HepG2 (cell line): ENCODE results near the gene GP9. TPM values are rescaled to one million over a fixed set of nuclear protein-coding genes. Genes with fewer than 3 reads are reported as not detected.

Source experiments
- CBX2 ChIP-seq, 2 experiments: fragments of 200-600 bp in 1 of 2; sonication (generic); formaldehyde crosslinking in 1 of 2; IDR thresholded peaks; 2 replicates each; pipeline versions ENCODE4 v1.7.0 to v1.8.1; 2018 to 2022; ENCODE audit warnings: low read depth in 2 of 2, low read length in 1 of 2, mild to moderate bottlenecking in 1 of 2, missing genetic modification reagents in 1 of 2
- CHD2 ChIP-seq: IDR thresholded peaks from 2 replicates; pipeline ENCODE4 v1.6.1; 2011; ENCODE audit warnings: low read depth, low read length, improper control_type of control experiment
- DMAP1 ChIP-seq: IDR thresholded peaks from 2 replicates; pipeline ENCODE4 v1.6.1; 2016
- FOXK2 ChIP-seq: fragments of 450-650 bp; IDR thresholded peaks from 2 replicates; pipeline ENCODE4 v1.6.1; 2016
- FUBP1 ChIP-seq: sonication (generic); formaldehyde crosslinking; IDR thresholded peaks from 2 replicates; pipeline ENCODE4 v1.5.1; 2020; ENCODE audit warnings: missing genetic modification reagents, mild to moderate bottlenecking, borderline replicate concordance
- HNRNPK ChIP-seq: fragments of 200-400 bp; formaldehyde crosslinking; IDR thresholded peaks from 2 replicates; pipeline ENCODE4 v1.6.1; 2018; ENCODE audit warnings: low read length, low read depth, moderate library complexity, mild to moderate bottlenecking; ENCODE audit not compliant: poor library complexity, severe bottlenecking
- JUNB ChIP-seq: sonication (generic); formaldehyde crosslinking; IDR thresholded peaks from 2 replicates; pipeline ENCODE4 v1.8.0; 2022; ENCODE audit warnings: missing genetic modification reagents, mild to moderate bottlenecking, borderline replicate concordance
- MXD4 ChIP-seq: IDR thresholded peaks from 2 replicates; pipeline ENCODE4 v1.6.1; 2016; ENCODE audit warnings: mild to moderate bottlenecking, missing biosample characterization, missing genetic modification reagents
- NFYC ChIP-seq: IDR thresholded peaks from 2 replicates; pipeline ENCODE4 v1.6.1; 2016; ENCODE audit warnings: missing genetic modification reagents, missing compliant biosample characterization
- PPARG ChIP-seq: conservative IDR thresholded peaks from 2 replicates; pipeline ENCODE4 v1.6.1; 2016; ENCODE audit warnings: missing biosample characterization, missing genetic modification reagents
- RARG ChIP-seq: sonication (generic); formaldehyde crosslinking; IDR thresholded peaks from 2 replicates; pipeline ENCODE4 v1.4.0; 2020; ENCODE audit warnings: low read depth, mild to moderate bottlenecking, missing genetic modification reagents
- RBM39 ChIP-seq: fragments of 200-400 bp; formaldehyde crosslinking; IDR thresholded peaks from one replicate; pipeline ENCODE4 v1.6.1; 2018; ENCODE audit warnings: antibody characterized with exemption, mild to moderate bottlenecking, low read depth, low read length; ENCODE audit not compliant: poor library complexity, severe bottlenecking
- SIX1 ChIP-seq: sonication (generic); formaldehyde crosslinking; IDR thresholded peaks from 2 replicates; pipeline ENCODE4 v1.4.0; 2020; ENCODE audit warnings: missing genetic modification reagents, borderline replicate concordance
- TFAP4 ChIP-seq: sonication (generic); IDR thresholded peaks from 2 replicates; pipeline ENCODE4 v1.6.1; 2016; ENCODE audit warnings: low read depth, borderline replicate concordance
- TFDP1 ChIP-seq: IDR thresholded peaks from 2 replicates; pipeline ENCODE4 v1.6.1; 2016; ENCODE audit warnings: missing compliant biosample characterization, missing genetic modification reagents, borderline replicate concordance
- XRCC5 ChIP-seq: fragments of 200-400 bp; formaldehyde crosslinking; optimal IDR thresholded peaks from 2 replicates; pipeline ENCODE3; 2017; ENCODE audit warnings: mild to moderate bottlenecking, low read length
- ZFP90 ChIP-seq: sonication (generic); formaldehyde crosslinking; IDR thresholded peaks from 2 replicates; pipeline ENCODE4 v1.8.0; 2022; ENCODE audit warnings: missing genetic modification reagents, mild to moderate bottlenecking, inconsistent platforms, borderline replicate concordance
- ZGPAT ChIP-seq: IDR thresholded peaks from 2 replicates; pipeline ENCODE4 v1.6.1; 2016; ENCODE audit warnings: mild to moderate bottlenecking
- ZNF10 ChIP-seq: sonication (generic); formaldehyde crosslinking; IDR thresholded peaks from 2 replicates; pipeline ENCODE4 v1.4.0; 2020; ENCODE audit warnings: mild to moderate bottlenecking, low read depth, missing genetic modification reagents, borderline replicate concordance
- ZNF101 ChIP-seq: sonication (generic); formaldehyde crosslinking; IDR thresholded peaks from 2 replicates; pipeline ENCODE4 v1.4.0; 2020; ENCODE audit warnings: mild to moderate bottlenecking, low read depth, missing genetic modification reagents, borderline replicate concordance
- ZNF207 ChIP-seq: fragments of 450-650 bp; IDR thresholded peaks from 2 replicates; pipeline ENCODE4 v1.6.1; 2016; ENCODE audit warnings: antibody characterized with exemption, borderline replicate concordance
- ZNF263 ChIP-seq: sonication (generic); formaldehyde crosslinking; IDR thresholded peaks from 2 replicates; pipeline ENCODE4 v1.4.0; 2020; ENCODE audit warnings: missing genetic modification reagents
- ZNF354B ChIP-seq: sonication (generic); formaldehyde crosslinking; IDR thresholded peaks from 2 replicates; pipeline ENCODE4 v1.8.0; 2022; ENCODE audit warnings: mild to moderate bottlenecking, missing genetic modification reagents
- ZNF598 ChIP-seq: sonication (generic); formaldehyde crosslinking; IDR thresholded peaks from 2 replicates; pipeline ENCODE4 v1.5.1; 2020; ENCODE audit warnings: mild to moderate bottlenecking, missing genetic modification reagents, borderline replicate concordance
- ZNF777 ChIP-seq: sonication (generic); formaldehyde crosslinking; IDR thresholded peaks from 2 replicates; pipeline ENCODE4 v1.4.0; 2020; ENCODE audit warnings: missing genetic modification reagents
- polyA plus RNA-seq, 8 experiments: library from polyadenylated mRNA; depleted of rRNA in 3 of 8; stranded (reverse) in 7 of 8; unstranded in 1 of 8; fragments of >200 nt; fragmentation: Illumina TruSeq in 4 of 8; extraction: Trizol in 4 of 8; gene quantifications; 2 replicates each; pipeline versions ENCODE4 v1.2.1 to v1.2.3, GENCODE V29; 2011 to 2016; ENCODE audit warnings: low read depth in 4 of 8, missing spikeins in 1 of 8, mixed read lengths in 1 of 8; ENCODE audit not compliant: insufficient read depth in 1 of 8
- total RNA-seq, 5 experiments: library from RNA; depleted of rRNA; stranded (reverse); fragments of >200 nt; fragmentation: Illumina TruSeq; extraction: Trizol; gene quantifications; 2 replicates each; pipeline ENCODE4 v1.2.3, GENCODE V29; 2016; ENCODE audit warnings: low read depth in 1 of 5

GP9 gene
- total and polyA plus RNA-seq, 2 of the 13 experiments (the other 11 are each of a cell fraction or from before 2014, with no cell fraction given), result not detected

GRCh38 chr3:129026728-129027543 is 33.6 kb upstream of the GP9 start (continued):
- TF ChIP-seq RBM39 (no peak), ZNF10 (CRISPR knock-in tag) (no peak), CBX2 (IDR thresholded peaks at IDR 0.05; ENCODE audit: low read depth, low read length) (no peak), CBX2 (CRISPR knock-in tag; IDR thresholded peaks at IDR 0.05; ENCODE audit: low read depth) (no peak), ZFP90 (CRISPR knock-in tag) (peak; percentile 75), ZNF101 (CRISPR knock-in tag) (no peak), JUNB (0 out of 2 replicates have a peak, but pooled peaks have one; percentile 31), ZGPAT (CRISPR knock-in tag) (peak; percentile 20; the same call in 1 of the 2 replicates), FOXK2 (no peak), DMAP1 (CRISPR knock-in tag) (no peak), FUBP1 (CRISPR knock-in tag) (no peak), NFYC (CRISPR knock-in tag) (peak; percentile 79), ZNF777 (no peak), HNRNPK (no peak), MXD4 (CRISPR knock-in tag) (0 out of 2 replicates have a peak, but pooled peaks have one; percentile 36), CHD2 (no peak), PPARG (no peak), RARG (CRISPR knock-in tag) (no peak), XRCC5 (peak; percentile 67), SIX1 (CRISPR knock-in tag) (no peak), ZNF598 (CRISPR knock-in tag) (no peak), TFAP4 (no peak), ZNF354B (CRISPR knock-in tag) (no peak), ZNF207 (no peak), ZNF263 (CRISPR knock-in tag) (peak; percentile 44; the same call in 1 of the 2 replicates), TFDP1 (CRISPR knock-in tag) (peak; percentile 80; the same call in 1 of the 2 replicates)
